NCI-H187 (cell line): ENCODE data around the gene NPAS1.
A peak's percentile ranks its signal among the peaks of the same experiment; 100 is the strongest.

Experiments
- DNase-seq, 2 experiments: peaks; one replicate each; lab custom pipeline; 2025; lab: John Stamatoyannopoulos, UW

The NPAS1 gene

DNA sequence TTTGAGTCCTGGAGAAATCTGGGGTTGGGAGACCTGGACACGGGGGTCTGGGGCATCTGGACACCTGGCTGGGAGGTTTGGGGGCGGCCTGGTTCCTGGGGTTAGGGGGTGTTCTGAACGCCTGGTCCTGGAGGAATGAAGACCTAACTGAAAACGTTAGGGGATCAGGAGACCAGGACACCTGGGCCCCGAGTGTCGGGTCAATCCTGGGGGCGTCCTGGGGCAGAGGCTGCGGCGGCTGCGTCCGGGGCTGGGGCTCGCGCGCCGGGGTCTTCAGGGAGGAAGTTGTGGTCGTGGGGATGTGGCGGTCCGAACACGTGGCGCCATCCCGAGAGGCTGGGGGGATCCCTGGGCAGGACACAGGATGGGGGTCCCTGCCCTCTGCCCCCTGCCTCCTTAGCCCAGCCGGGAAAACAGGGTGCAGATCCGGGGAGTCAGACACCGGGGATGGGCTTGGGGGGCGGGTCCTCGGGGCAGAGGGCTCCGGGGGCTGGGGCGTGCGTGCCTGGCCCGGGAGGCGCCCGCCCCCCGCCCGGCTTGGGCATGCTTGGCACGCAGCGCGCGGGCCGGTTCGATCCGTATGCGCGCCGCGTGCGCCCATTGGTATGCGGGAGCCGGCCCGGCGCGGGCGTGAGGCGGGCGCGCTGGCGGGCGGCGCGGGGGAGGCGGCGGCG, 632 bp downstream of the NPAS1 start:
- DNase-seq, result no peak

DNA sequence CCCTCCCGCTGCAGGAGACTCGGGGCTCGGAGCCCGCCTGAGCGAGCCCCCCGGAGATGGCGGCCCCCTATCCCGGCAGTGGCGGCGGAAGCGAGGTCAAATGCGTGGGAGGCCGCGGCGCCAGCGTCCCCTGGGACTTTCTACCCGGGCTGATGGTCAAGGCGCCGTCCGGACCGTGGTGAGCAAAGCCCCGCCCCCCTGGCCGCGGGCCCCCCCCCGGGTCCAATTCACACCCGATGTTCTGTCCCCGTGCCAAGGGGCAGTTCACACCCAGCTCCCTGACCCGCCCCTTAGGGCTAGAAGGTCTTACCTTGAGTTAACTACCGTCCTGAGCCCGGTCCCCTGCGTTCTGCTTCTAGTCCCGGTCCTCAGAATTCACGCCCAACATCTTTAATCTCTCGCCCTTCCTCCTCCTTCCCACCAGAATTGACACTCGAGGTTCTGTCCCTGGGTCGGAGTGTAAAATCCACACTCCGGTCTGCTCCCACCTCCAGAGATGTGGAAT, 1.4 kb downstream of the NPAS1 start:
- no peak for DNase-seq

DNA sequence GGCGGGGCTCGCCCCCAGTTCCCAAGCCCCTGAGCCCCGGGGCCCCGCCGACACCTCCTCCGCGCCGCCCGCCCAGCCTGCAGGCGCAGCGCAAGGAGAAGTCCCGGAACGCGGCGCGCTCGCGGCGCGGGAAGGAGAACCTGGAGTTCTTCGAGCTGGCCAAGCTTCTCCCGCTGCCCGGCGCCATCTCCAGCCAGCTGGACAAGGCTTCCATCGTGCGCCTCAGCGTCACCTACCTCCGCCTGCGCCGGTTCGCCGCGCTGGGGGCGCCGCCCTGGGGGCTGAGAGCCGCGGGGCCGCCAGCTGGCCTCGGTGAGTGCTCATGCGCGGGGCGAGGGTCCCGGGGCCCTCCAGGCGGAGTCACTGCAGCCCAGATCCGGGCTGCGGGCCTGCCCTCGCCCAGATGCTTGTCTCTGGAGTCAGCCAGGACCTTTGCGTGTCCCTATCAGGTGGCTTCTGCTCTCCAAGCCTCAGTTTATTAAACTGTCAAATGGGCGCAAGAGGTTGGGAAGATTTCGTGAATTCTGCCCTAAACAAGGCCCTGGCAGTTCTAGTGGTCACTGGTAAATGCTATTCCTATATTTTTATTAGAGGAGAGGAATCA, 2.0 kb downstream of the NPAS1 start:
- no peak for DNase-seq

DNA sequence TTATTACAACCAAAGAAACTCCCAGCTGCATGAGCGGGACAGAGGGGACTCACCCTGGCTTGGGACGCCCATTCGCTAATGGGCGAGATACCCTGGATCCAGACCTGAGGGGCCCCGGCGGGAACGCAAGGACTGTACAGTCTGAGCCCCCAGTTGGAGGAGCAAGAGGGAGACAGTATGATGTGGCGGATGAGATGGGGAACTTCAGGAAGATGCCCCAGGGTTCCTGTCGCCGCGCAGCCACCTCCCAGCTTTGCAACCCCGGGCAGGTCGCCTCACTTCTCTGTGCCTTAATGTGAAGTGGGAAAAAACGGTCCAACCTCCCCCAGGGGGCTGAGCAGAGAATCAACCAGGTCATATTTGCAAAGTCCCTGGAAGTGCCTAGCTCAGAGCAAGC, 2.5 kb downstream of the NPAS1 start:
- DNase-seq, result no peak

DNA sequence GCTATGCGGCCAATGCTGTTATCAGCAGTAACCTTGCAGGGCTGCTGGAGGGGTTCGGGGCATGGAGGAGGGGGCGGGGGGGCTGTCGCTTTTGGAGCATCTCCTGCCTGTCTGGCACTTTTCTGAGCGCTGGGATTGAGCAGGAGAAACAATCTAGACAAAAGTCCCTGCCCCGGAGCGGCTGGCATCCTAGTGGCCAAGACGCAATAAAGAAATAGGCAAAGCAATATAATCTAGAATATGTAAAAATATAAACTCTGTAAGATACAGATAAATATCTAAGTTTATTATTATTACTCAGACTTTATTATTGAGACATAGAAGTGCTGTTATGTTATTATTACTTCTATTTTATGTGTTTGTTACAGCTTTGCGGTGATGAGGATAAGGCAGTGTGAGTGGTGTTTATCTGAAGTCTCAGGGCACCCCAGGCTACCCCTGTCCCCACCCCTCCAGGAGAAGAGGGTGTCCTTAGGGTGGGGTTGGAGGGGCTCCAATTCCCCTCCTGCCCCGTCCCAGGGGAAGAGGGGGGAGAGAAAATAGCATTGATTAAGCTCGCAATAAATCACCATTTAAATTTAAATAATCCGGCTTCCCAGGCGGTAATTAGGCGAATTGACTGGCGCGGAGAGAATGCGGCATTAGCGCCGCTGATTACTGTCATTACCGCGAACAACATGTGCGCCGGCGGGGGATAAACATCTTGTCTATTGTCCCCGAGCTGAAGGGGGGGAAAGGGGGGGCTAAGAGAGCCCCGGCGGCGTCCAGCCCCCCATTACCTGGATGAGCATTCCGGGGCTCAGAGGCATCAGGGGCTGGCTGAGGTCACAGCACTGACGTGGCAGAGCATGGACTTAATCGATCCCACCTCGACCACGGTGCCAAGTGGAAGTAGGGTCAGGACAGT, 3.2 kb downstream of the NPAS1 start:
- no peak for DNase-seq

DNA sequence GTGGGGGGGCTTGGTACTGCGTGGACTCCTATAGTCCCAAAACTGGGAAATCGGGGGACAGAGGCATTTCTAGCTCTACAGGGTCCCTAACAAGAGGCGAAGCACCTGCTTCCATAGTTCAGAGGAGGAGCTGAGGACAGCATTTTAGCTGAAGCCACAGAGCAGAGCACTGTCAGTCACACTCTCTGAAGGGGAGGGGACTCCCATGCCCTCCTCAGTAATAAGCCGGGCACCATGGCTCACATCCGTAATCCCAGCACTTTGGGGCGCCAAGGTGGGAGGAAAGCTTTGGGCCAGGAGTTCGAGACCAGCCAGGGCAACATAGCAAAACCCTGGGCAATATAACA, 3.8 kb downstream of the NPAS1 start:
- DNase-seq, result no peak

DNA sequence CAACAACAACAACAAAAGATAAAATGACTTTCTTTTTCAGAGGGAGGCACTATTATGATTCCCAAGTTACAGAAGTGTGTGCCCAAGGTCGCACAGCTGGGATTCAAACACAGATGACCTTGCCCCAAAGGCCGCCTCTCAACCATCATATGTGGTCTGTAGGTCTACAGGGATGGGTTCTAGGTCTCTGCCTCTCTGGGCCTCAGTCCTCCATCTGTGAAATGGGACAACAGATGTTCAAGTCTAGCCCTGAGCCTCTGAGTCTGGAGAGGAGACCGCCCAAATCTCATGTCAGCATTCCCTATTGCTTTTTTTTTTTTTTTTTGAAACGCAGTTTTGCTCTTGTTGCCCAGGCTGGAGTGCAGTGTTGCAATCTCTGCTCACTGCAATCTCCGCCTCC, 4.9 kb downstream of the NPAS1 start:
- no peak for DNase-seq

DNA sequence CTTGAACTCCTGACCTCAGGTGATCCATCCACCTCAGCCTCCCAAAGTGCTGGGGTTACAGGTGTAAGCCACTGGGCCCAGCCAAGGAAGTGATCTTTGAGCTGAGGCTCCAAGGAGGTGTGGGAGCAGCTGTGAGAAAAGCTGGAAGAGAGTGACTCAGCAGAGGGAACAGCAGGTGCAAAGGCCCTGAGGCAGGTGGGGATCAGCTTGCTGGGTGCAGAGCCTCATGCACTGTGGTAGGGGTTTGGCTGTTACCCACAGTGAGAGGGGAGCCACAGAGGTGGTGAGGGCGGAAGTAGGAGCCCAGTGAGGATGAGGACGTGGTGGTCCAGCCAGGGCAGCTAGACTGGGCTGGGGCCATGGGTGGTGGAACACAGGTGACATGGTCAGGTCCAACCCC, 6.5 kb downstream of the NPAS1 start:
- no peak for DNase-seq

DNA sequence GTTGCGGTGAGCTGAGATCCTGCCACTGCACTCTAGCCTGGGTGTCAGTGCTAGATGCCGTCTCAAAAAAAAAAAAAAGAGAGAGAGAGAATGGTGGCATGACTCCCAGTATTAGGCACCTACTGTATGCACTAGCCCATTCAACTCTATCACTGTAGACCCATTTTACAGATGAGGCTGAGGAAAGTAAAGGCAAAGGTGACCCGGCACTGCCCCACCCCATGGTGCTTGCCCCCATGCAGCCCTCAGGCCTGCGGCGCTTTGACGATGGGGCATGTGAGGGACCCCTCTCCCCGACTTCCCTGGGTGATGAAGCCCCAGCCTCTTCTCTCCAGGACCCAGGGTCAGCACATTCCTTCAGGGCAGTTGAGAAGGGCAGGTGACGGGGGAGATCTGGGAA, 7.3 kb downstream of the NPAS1 start:
- no peak for DNase-seq

DNA sequence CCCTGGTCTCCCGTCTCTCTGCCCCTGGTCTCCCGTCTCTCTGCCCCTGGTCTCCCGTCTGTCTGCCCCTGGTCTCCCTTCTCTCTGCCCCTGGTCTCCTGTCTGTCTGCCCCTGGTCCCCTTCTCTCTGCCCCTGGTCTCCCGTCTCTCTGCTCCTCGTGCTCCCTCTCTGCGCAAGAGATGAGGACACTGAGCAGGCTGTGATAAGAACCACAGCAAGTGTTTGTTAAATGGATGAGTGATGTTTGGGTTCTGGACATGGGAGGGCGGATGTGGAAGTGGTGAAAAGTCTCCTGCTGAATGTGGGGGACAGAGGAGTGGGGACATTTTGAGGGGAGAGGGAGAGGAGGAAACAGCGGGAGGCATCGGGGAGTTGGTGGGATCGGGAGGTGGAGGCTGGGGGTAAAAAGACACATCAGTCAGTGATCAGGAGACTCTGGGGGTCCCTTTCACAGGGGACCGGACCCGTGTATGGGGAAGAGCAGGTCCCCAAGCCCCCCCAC, 8.0 kb downstream of the NPAS1 start:
- DNase-seq, result no peak

DNA sequence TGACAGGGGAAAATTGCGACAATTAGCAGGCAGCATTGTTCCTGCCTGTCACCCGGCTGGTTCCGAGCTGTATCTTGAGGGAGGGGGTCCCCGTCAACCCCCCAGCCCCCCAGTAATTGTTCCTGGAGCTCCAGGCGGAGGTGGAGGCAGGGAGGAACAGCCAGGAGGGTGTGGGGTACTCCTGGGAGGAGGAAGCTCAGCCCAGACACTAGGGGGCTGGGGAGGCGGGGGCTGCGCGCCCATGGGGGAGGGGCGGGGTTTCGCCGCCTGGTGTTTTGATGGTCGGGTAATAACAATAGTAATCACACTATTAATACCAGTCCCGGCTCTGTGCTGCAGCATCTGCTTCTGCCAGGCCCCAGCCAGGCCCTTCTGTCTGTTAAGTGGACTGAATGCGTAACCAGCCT, 8.6 kb downstream of the NPAS1 start:
- no peak for DNase-seq

DNA sequence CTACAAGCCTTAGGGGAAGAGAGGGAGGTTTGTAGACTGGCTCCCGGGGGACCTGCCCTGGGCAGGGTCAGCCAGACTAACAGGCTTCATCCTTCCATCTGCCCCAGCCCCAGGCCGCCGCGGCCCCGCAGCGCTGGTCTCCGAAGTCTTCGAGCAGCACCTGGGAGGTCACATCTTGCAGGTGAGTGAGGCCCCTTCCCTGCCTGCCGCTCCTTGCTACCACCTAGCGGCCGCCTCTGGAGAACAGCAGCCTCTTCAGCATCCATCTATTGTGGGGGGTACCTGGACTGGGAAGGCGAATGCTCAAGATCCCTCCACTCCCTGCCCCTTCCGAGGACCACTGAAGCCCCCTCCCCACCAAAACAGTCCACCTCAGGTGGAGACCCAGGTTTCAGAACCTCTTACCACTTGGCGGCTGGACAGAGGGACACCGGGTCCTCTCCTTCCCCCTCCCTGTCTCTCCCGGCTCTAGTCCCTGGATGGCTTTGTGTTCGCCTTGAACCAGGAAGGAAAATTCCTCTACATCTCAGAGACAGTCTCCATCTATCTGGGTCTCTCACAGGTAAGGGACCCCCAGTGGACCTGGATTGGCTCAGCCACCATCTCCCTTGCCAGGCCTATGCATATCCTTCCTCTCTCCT, 12.7 kb downstream of the NPAS1 start:
- DNase-seq, result peak; percentile 19 to 58

DNA sequence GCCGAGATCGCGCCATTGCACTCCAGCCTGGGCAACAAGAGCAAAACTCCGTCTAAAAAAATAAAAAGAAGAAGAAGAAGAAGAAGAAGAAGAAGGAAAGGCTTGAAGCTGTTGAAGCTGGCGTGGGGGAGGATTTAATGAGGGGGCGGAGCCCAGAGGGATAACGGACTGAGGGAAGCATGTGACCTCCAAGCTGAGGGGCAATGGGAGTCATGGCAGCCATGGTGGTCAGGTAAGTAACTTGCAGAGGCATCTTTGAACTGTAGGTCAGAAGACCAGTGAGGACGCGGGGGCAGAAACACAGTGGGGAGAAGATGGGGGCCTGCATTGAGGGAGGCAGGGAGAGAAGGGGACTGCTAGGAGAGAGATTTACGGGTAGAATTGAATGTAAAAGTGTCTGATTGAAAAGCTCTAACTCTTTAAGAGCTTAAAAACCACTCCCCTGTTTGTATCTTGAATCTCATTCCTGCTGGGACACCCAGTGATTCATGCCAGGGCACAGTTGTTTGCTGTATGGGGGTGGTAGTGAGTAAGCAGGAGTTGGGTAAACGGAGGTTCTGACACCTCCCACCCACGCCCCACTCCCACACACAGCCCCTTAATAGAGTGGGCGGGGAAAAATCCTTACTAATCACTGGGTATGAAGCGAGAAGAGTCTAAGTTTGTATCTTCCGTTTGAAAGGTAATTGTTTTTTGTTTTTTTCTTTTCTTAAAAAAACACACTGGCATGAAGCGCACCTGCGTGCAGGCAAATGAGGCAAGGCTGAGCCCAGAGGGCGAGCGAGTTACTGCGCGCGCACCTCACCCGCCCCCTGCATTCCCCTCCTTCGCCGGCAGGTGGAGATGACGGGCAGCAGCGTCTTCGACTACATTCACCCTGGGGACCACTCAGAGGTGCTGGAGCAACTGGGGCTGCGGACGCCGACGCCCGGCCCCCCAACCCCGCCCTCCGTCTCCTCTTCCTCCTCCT, 15.8 kb downstream of the NPAS1 start:
- peak; percentile 81 to 92 for DNase-seq

DNA sequence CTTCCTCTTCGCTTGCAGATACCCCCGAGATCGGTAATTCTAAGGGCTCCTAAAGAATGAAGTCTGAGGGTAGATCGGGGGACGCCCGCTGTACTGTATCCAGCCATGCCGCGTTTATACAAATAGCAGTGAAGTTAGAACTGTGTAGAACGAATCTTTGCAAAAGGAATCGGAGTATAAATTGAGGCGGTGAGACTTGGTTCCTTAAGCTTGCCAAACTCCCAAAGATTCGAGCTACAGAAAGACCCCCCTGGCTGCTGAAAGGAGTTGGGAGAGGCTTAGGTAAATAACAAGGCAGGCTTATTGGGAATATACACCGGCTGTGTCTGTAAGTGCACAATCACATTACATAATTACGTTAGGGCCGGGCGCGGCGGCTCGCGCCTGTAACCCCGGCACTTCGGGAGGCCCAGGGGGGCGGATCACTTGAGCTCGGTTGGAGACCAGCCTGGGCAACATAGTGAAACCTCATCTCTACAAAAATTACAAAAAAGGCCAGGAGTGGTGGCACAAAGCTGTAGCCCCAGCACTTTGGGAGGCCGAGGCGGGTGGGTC, 16.5 kb downstream of the NPAS1 start:
- DNase-seq, result no peak

DNA sequence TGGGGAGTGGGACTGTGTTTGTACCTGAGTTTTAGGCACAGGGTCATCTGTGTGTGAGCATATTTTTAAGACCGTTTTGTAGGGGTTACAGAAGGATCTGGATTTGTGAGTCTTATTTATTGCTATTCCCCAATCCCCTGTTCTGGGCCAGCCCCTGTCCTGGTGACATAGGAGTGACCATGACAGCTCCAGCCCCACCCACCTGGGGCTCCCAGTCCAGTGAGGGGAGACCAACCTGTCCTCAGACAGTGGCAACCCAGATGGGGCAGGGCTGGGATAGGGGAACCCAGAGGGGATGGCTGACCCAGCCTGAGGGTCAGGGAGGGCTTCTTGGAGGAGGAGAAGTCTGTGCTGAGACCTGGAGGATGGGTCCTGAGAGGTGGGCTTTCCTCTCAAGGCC, 18.1 kb downstream of the NPAS1 start:
- no peak for DNase-seq

DNA sequence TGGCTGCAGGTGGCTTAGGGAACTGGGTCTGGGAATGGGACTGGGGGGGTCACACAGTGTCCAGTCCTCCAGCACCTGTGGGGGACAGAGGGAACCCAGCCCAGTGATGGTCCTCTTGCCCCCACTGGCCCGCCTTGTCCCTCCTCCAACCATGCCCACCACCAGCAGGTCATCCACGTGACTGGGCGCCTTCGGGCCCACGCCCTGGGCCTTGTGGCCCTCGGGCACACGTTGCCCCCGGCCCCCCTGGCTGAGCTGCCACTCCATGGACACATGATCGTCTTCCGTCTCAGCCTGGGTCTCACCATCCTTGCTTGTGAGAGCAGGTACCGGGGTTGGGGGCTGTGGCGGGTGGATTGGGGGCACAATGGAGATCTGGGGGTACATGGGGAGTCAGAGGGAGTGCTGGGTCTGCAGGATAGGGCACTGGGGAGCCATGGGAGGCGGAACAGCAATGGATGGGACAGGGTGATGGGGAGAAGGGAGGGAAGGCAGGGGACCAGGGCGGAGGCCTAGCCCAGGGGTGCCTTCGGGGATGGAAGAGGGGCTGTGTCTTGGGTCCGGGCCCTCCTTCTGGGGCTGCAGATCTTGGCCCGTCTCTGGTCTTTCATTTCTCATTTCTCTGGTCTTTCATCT, 19.7 kb downstream of the NPAS1 start:
- no peak for DNase-seq

DNA sequence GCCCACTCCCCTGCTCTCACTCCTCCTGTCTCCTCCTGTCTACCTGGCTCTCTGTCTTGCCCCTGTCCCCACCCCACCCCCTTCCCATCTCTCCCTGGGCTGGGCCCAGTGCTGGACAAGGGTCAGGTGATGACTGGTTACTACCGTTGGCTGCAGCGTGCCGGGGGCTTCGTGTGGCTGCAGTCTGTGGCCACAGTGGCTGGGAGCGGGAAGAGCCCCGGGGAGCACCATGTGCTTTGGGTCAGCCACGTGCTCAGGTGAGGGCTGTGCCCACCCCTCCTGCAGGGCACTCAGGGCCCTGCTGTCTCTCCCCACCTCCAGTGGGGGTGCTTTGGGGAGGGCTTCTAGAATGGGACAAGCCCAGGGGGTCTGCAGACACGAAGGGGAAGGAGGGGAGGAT, 21.2 kb downstream of the NPAS1 start:
- DNase-seq, result no peak

DNA sequence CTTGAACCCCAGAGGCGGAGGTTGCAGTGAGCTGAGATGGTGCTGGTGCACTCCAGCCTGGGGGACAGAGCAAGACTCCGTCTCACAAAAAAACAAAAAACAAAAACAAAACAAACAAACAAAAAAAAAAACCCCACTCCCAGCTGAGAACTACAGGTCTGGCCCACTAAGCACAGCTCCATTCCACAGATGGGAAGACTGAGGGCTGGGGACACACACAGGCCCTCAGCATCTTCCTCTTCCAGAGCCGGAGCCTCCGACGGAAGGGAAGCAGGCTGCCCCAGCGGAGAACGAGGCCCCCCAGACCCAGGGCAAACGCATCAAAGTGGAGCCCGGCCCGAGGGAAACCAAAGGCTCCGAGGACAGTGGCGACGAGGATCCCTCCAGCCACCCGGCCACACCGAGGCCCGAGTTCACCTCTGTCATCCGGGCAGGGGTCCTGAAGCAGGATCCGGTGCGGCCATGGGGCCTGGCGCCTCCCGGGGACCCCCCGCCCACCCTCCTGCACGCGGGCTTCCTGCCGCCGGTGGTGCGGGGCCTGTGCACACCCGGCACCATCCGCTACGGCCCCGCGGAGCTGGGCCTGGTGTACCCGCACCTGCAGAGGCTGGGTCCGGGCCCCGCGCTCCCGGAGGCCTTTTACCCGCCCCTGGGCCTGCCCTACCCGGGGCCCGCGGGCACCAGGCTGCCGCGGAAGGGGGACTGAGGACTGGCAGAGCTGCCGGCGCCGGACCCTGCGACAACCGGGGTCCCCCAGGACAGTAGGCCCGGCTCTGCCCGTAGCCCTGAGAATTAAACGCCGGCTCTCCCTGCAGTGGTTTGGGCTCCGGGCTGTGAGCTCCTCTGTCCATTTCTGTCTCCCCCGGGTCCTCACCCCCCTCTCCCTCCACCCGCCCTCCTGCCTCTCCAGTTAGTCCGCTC, 25.6 kb downstream of the NPAS1 start:
- DNase-seq, result no peak

DNA sequence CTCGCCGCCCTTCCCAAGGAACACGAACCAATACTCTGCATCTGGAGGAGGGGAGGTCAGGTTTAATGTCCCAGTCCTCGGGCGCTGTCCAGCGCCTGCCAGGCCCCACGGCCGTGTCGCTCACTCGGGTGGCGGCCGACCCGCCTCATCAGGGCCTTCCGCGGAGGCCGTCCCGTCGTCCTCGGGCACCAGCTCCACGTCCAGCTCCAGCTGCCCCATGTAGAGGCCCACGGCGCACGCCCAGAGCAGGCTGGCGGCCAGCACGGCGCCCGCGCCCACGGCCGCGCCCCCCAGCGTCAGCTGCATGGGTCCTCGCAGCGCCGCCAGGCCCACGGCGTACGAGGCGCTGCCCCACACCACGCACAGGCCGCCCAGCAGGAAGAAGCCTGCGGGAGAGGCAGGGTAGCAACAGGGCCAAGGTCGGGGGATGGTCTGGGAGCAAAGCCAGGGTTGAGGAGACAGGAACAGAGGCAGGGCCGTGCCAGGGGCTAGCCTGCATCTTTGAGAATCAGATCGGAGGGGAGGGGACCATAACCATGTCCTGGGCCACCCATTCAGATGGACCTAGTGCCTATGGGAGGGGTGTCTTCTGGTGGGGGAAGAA, 26.3 kb downstream of the NPAS1 start:
- DNase-seq, result no peak
